Measurements from ENCODE around the gene CSK.

DNA sequence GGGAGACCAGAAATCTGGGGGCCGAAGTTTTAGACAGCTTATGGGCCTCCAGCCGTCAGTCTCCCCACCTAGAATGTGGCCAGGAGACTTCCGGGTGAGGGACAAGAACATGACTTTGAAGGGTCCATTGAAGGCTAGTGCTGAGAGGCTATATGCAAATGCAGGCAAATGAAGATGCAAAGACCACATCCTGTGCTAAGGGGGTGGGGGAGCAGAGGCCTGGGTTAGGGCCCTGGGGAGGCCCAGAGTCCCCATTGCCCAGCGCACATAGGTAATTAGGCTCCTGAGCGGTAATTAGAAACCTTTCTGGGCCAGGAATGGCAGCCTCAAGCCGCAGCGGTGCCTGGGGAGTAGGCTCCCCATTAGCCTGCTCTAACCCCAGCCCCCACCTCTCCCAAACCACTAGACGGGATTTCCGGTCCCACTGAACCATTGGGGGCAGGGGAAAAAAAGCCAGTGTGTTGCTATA lies 6.8 kb downstream of the CSK start:
- TF ChIP-seq, protein P1, sequence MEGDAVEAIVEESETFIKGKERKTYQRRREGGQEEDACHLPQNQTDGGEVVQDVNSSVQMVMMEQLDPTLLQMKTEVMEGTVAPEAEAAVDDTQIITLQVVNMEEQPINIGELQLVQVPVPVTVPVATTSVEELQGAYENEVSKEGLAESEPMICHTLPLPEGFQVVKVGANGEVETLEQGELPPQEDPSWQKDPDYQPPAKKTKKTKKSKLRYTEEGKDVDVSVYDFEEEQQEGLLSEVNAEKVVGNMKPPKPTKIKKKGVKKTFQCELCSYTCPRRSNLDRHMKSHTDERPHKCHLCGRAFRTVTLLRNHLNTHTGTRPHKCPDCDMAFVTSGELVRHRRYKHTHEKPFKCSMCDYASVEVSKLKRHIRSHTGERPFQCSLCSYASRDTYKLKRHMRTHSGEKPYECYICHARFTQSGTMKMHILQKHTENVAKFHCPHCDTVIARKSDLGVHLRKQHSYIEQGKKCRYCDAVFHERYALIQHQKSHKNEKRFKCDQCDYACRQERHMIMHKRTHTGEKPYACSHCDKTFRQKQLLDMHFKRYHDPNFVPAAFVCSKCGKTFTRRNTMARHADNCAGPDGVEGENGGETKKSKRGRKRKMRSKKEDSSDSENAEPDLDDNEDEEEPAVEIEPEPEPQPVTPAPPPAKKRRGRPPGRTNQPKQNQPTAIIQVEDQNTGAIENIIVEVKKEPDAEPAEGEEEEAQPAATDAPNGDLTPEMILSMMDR (conservative IDR thresholded peaks at IDR 0.05; ENCODE audit: low read length): no peak
- TF ChIP-seq EZH2phosphoT487 (IDR thresholded peaks at IDR 0.05; ENCODE audit: borderline replicate concordance, low read depth, low read length): no peak

Measured in OCI-LY7 (cell line).